Parathyroid adenoma (tissue), 2 donors: ENCODE measurements around the gene OPCML.

Experiments
- H2AFZ ChIP-seq: fragments of 300-600 bp; sonication (generic); one replicate; pipeline ENCODE4 v1.7.0; 2017; ENCODE audit warnings: antibody characterized with exemption, mild to moderate bottlenecking
- H3K27ac ChIP-seq: fragments of 300-600 bp; sonication (generic); one replicate; pipeline ENCODE4 v1.7.0; 2017
- H3K27me3 ChIP-seq: fragments of 300-600 bp; sonication (generic); one replicate; pipeline ENCODE4 v1.7.0; 2017; ENCODE audit warnings: low read length; ENCODE audit not compliant: control insufficient read depth, insufficient read depth
- H3K36me3 ChIP-seq: fragments of 300-600 bp; sonication (generic); one replicate; pipeline ENCODE4 v1.7.0; 2017; ENCODE audit warnings: low read length; ENCODE audit not compliant: control insufficient read depth, insufficient read depth
- H3K4me1 ChIP-seq: fragments of 300-600 bp; sonication (generic); one replicate; pipeline ENCODE4 v1.7.0; 2017; ENCODE audit warnings: control low read depth
- H3K4me2 ChIP-seq: fragments of 300-600 bp; sonication (generic); one replicate; pipeline ENCODE4 v1.7.0; 2017; ENCODE audit warnings: low read length
- H3K4me3 ChIP-seq: fragments of 300-600 bp; sonication (generic); one replicate; pipeline ENCODE4 v1.7.0; 2017; ENCODE audit warnings: low read depth, low read length
- H3K79me2 ChIP-seq: fragments of 300-600 bp; sonication (generic); one replicate; pipeline ENCODE4 v1.7.0; 2017; ENCODE audit warnings: control low read depth
- H3K9ac ChIP-seq: fragments of 300-600 bp; sonication (generic); one replicate; pipeline ENCODE4 v1.7.0; 2017; ENCODE audit warnings: mild to moderate bottlenecking
- H3K9me3 ChIP-seq: fragments of 300-600 bp; sonication (generic); one replicate; pipeline ENCODE4 v1.7.0; 2017; ENCODE audit warnings: low read length; ENCODE audit not compliant: control insufficient read depth
- CTCF ChIP-seq: fragments of 300-600 bp; sonication (generic); IDR thresholded peaks from one replicate; pipeline ENCODE4 v1.7.0; 2017; ENCODE audit warnings: antibody characterized with exemption, mild to moderate bottlenecking
- donor health status: primary hyperparathyroidism.

The OPCML gene

DNA sequence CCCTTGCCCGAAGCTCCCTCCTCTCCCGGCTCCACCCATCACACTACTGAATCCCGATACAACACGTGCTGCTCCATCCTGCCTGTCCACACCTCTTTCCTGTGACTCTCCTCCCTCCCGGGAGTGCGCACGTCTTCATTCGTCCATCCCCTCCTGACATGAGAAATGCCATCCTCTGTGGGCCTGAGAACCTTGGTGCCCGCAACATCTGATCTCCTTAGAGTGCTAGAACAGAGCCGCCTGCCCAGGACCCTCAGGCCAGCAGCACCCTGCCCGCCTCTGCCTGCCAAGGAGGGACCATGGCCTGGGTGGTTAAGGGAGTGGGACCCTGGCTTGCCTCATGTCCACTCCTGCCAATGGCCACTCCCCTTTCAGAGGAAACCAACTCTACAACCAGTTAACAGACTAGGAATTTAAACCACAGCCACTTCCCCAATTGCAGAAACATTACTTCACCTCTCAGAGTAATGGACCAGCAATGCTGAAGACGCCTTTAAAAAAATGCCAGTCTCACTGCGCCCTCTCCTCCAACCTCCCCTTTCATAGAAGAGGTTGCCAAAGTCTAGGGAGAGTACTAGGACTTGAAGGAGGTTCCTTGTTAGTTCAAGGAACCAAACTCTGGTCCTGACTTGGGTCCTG lies 466.3 kb downstream of the OPCML start:
- H3K4me1 ChIP-seq = no peaks in the 10 kb centered on the region
- H2AFZ ChIP-seq = no peak overlapping the region
- no peaks in the 10 kb centered on the region for H3K79me2 ChIP-seq
- H3K27ac ChIP-seq = no peak overlapping the region
- H3K4me2 ChIP-seq = no peak overlapping the region
- H3K9ac ChIP-seq = no peak overlapping the region
- no peak for TF ChIP-seq CTCF
- no peaks in the 10 kb centered on the region for H3K27me3 ChIP-seq
- no peaks in the 10 kb centered on the region for H3K9me3 ChIP-seq
- no peaks in the 10 kb centered on the region for H3K36me3 ChIP-seq
- H3K4me3 ChIP-seq = no peak overlapping the region

- peak overlapping the region; percentile 84 for H2AFZ ChIP-seq
- H3K27me3 ChIP-seq = no peaks in the 10 kb centered on the region
- no peak overlapping the region for H3K27ac ChIP-seq
- no peaks in the 10 kb centered on the region for H3K9me3 ChIP-seq
- H3K4me2 ChIP-seq = peak overlapping the region; percentile 63
- H3K79me2 ChIP-seq = no peaks in the 10 kb centered on the region
- no peaks in the 10 kb centered on the region for H3K36me3 ChIP-seq
- H3K4me1 ChIP-seq = no peaks in the 10 kb centered on the region
- no peak overlapping the region for H3K9ac ChIP-seq
- no peak for TF ChIP-seq CTCF
- peak overlapping the region; percentile 34 for H3K4me3 ChIP-seq
Measured at GRCh38 chr11:133064961-133065360, 467.3 kb downstream of the OPCML start.

DNA sequence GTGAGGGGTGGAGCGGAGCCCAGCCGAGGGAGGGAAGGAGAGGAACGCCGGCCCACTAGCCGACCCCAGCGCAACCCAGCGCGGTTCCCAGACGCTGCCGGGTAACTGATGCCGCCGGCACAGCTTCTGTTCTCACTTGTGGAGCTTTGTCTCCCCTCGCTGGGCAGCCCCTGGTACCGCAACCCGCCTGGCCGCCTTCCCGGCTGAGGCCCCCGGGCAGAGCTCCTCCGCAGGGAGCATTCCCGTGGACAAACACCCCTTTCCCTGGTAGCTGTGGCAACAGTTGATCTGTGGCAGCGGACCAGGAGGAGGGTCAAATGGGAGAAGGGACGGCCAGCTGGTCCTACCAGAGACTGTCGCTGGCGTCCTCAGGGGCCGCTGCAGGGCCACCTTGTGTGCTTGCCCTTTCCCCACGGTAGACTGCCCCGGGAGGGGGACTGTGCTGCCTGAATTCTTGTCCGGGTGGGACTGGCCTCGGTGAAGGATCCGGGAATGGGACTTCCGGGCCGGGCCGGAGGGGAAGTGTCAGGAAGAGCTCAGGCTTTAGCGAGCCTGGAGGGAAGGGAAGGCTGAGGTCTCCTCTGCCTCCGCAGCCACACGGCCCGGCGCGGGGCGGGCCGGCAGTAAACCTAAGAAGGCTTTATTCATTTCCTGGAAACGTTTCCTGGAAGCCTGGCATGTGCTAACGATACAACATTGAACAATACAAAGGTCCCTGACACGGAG lies 468.0 kb downstream of the OPCML start:
- no peaks in the 10 kb centered on the region for H3K9me3 ChIP-seq
- peak overlapping the region; percentile 63 for H3K4me2 ChIP-seq
- H3K27ac ChIP-seq = no peak overlapping the region
- no peak overlapping the region for H3K9ac ChIP-seq
- H3K36me3 ChIP-seq = no peaks in the 10 kb centered on the region
- TF ChIP-seq CTCF = peak; percentile 47
- peak overlapping the region; percentile 34 for H3K4me3 ChIP-seq
- H2AFZ ChIP-seq = peak overlapping the region; percentile 84
- no peaks in the 10 kb centered on the region for H3K27me3 ChIP-seq
- no peaks in the 10 kb centered on the region for H3K4me1 ChIP-seq
- no peaks in the 10 kb centered on the region for H3K79me2 ChIP-seq

GRCh38 chr11:133058501-133058900 lies 473.8 kb downstream of the OPCML start:
- Histone ChIP-seq H3K79me2 (no peaks in the 10 kb centered on the region), H2AFZ (no peak overlapping the region), H3K9me3 (no peaks in the 10 kb centered on the region), H3K27ac (no peak overlapping the region), H3K36me3 (no peaks in the 10 kb centered on the region), H3K27me3 (no peaks in the 10 kb centered on the region), H3K4me3 (no peak overlapping the region), H3K4me2 (no peak overlapping the region), H3K4me1 (no peaks in the 10 kb centered on the region), H3K9ac (no peak overlapping the region)
- no peak for TF ChIP-seq CTCF
